Measurements from ENCODE around the gene SNF8.

Gene SNF8

DNA sequence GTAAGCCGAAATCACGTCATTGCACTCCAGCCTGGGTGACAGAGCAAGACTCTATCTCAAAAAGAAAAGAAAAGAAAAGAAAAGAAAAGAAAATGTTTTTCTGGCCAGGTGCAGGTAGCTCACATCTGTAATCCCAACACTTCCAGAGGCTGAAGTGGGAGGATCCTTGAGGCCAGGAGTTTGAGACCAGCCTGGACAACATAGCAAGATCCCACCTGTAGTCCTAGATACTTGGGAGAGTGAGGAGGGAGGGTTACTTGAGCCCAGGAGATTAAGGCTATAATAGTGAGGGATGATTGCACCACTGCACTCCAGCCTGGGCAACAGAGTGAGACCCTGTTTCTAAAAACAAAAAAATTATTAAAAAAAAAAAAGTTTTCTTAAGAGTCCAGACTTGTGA is 54.6 kb downstream of the SNF8 start:
- DNase-seq = no peak
- no peak for ATAC-seq

DNA sequence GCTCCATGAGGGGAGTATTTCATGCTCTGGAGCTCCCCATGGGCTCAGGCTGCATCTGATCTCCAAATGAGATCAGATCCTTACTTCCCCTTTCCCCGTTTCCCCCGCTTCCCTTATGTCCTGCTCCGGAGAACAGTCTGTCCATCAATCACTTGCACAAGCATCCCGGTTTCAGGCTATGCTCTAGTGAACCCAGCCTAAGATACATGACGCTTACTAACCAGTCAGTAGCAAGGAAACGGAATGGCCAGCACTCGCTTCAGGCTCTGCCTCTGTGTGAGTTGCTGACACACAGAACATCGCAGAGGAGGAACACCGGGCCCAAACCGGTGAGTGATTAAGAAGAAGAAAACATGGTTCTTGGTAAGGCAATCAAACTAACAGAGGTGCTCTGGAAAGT is 61.5 kb downstream of the SNF8 start:
- no peak for DNase-seq
- ATAC-seq = no peak

DNA sequence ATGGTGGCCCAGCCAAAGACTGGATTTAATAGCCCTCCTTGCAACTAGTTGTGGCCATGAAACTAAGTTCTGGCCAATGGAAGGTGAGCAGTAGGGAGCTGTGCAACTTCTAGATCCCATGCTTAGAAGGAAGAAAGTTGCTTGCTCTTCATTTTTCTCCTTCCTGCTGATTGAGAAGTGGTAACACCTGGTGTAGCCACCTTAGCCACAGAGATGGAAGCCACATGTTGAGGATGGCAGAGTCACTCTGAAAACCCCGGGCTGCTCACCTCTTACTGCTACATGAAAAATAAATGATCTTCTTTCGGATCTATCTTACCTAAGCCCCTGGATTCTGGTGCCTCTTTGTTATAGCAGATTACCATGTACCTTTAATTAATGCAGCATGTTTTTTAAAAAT is 62.4 kb downstream of the SNF8 start:
- no peak for DNase-seq
- no peak for ATAC-seq
